GM18511 (cell line): ENCODE measurements around the gene PHIP.
"Not testable (repeated sequence)": the region's sequence is repeated elsewhere in the genome, so short reads cannot be mapped to it uniquely, and the experiment has no call there.

Source experiments
- ATAC-seq: cut with Tn5 transposase; IDR thresholded peaks from one replicate; pipeline ENCODE4 v1.9.1; 2021; ENCODE audit warnings: mild to moderate bottlenecking, moderate library complexity; ENCODE audit not compliant: unreplicated experiment

Gene PHIP

GRCh38 chr6:79078075-79078969 is at the start of gene PHIP:
PHIP (minus strand) TSS chr6:79078254; CDS start chr6:79078068, 186 bp downstream.
- peak; percentile 75 for ATAC-seq

GRCh38 chr6:79127660-79128059 is 49.6 kb upstream of the PHIP start:
- no peak for ATAC-seq

GRCh38 chr6:79119217-79119616 is 41.2 kb upstream of the PHIP start:
- no peak for ATAC-seq

- ATAC-seq: no peak
Measured at GRCh38 chr6:79117752-79118151, 39.7 kb upstream of the PHIP start.

- ATAC-seq: no peak
Measured at GRCh38 chr6:79115553-79116182, 37.6 kb upstream of the PHIP start.

- no peak for ATAC-seq
Measured at GRCh38 chr6:79111549-79111948, 33.5 kb upstream of the PHIP start.

- ATAC-seq: no peak
Measured at GRCh38 chr6:79101164-79101563, 23.1 kb upstream of the PHIP start.

- ATAC-seq: no peak
Measured at GRCh38 chr6:79100304-79100703, 22.2 kb upstream of the PHIP start.

- ATAC-seq: no peak
Measured at GRCh38 chr6:79094938-79095337, 16.9 kb upstream of the PHIP start.

GRCh38 chr6:79091801-79092200 is 13.7 kb upstream of the PHIP start:
- not testable (repeated sequence) for ATAC-seq

- ATAC-seq: no peak
Measured at GRCh38 chr6:79089552-79090404, 11.7 kb upstream of the PHIP start.

- no peak for ATAC-seq
Measured at GRCh38 chr6:79084693-79085092, 6.6 kb upstream of the PHIP start.

- no peak for ATAC-seq
Measured at GRCh38 chr6:79082304-79082703, 4.2 kb upstream of the PHIP start.

- no peak for ATAC-seq
Measured at GRCh38 chr6:79081663-79082062, 3.6 kb upstream of the PHIP start.

- no peak for ATAC-seq
Measured at GRCh38 chr6:79079561-79080041, 1.5 kb upstream of the PHIP start.

GRCh38 chr6:79077715-79078074 is 359 bp downstream of the PHIP start:
- peak; percentile 33 for ATAC-seq

- ATAC-seq: peak; percentile 48
Measured at GRCh38 chr6:79076782-79077641, 1.0 kb downstream of the PHIP start.

- no peak for ATAC-seq
Measured at GRCh38 chr6:79076160-79076559, 1.9 kb downstream of the PHIP start.

- no peak for ATAC-seq
Measured at GRCh38 chr6:79073888-79074287, 4.2 kb downstream of the PHIP start.

GRCh38 chr6:79072640-79073181 is 5.3 kb downstream of the PHIP start:
- ATAC-seq: no peak
